Right renal cortex interstitium (tissue), 3 donors: ENCODE measurements around the gene NDFIP2. TPM values are rescaled to one million over a fixed set of nuclear protein-coding genes. Genes with fewer than 3 reads are reported as not detected.
"Not testable (repeated sequence)": the region's sequence is repeated elsewhere in the genome, so short reads cannot be mapped to it uniquely, and the experiment has no call there.

Source experiments
- DNase-seq, 3 donors: peaks; one replicate each; pipeline ENCODE4 v3.0.0-alpha.2; 2013; ENCODE audit warnings: low read depth in 3 of 3, low spot score in 2 of 3
- polyA plus RNA-seq, 3 donors: library from polyadenylated mRNA; unstranded; fragments of 120-200 nt; gene quantifications; one replicate each; pipeline ENCODE4 v1.2.1, GENCODE V29; 2013; ENCODE audit not compliant: insufficient read length in 3 of 3

NDFIP2 gene
- polyA plus RNA-seq, 3 donors = 55.8 to 60.6 (median 58.1) TPM

GRCh38 chr13:79585033-79585432 is 104.1 kb downstream of the NDFIP2 start:
- DNase-seq = no peak

GRCh38 chr13:79589603-79590393 is 108.8 kb downstream of the NDFIP2 start:
- DNase-seq = no peak

GRCh38 chr13:79590394-79590676 is 109.4 kb downstream of the NDFIP2 start:
- DNase-seq = no peak

- DNase-seq = no peak
Measured at GRCh38 chr13:79591493-79591892, 110.5 kb downstream of the NDFIP2 start.

- no peak for DNase-seq
Measured at GRCh38 chr13:79593121-79593520, 112.2 kb downstream of the NDFIP2 start.

GRCh38 chr13:79593641-79594275 is 112.8 kb downstream of the NDFIP2 start:
- no peak for DNase-seq

GRCh38 chr13:79600146-79600545 is 119.2 kb downstream of the NDFIP2 start:
- DNase-seq = not testable (repeated sequence)

- DNase-seq = no peak
Measured at GRCh38 chr13:79602936-79603335, 122.0 kb downstream of the NDFIP2 start.

- DNase-seq = no peak
Measured at GRCh38 chr13:79604752-79605151, 123.8 kb downstream of the NDFIP2 start.

Other genes starting within 250 kb of the NDFIP2 start
- gene RBM26, start 74.9 kb upstream of the NDFIP2 start, polyA plus RNA-seq = 10 to 100 TPM; 74.0 to 81.4 (median 76.4) TPM